T-helper 1 cell treated with Interleukin-12 subunit alpha and Interleukin-12 subunit beta and Interleukin-4 antibody, amounts not matched to agents 30 μg/mL and 1 μg/mL, for 36 hours (primary cell): ENCODE measurements around the gene ACAD11.

Source experiments
- H3K27ac Mint-ChIP-seq: one replicate; pipeline ENCODE4 v1.8.0; 2021; ENCODE audit warnings: mild to moderate bottlenecking, mixed read lengths
- H3K27me3 Mint-ChIP-seq: one replicate; pipeline ENCODE4 v1.8.0; 2021; ENCODE audit warnings: low read depth, mixed read lengths
- H3K36me3 Mint-ChIP-seq: one replicate; pipeline ENCODE4 v1.8.0; 2021; ENCODE audit warnings: low read depth, mixed read lengths
- H3K4me1 Mint-ChIP-seq: one replicate; pipeline ENCODE4 v1.8.0; 2021; ENCODE audit warnings: low read depth, mixed read lengths
- H3K4me3 Mint-ChIP-seq: one replicate; pipeline ENCODE4 v1.8.0; 2021; ENCODE audit warnings: mild to moderate bottlenecking, moderate library complexity, mixed read lengths
- H3K9me3 Mint-ChIP-seq: one replicate; pipeline ENCODE4 v1.8.0; 2021; ENCODE audit warnings: mixed read lengths

The ACAD11 gene

DNA sequence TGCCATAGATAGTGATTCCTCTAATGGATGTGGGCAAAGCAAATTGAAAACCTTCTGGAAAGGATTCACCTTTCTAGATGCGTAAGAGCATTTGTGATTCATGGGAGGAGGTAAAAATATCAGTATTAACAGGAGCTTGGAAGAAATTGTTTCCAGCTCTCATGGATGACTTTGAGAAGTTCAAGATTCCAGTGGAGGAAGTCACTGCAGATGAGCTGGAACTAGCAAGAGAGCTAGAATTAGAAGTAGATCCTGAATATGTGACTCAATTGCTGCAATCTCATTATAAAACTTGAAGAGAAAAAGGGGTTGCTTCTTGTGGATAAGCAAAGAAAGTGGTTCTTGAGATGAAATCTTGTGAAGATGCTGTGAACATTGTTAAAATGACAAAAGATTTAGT lies 150.5 kb downstream of the ACAD11 start:
- Mint-ChIP-seq H3K4me3 (no peak overlapping the region), H3K4me1 (no peaks in the 10 kb centered on the region), H3K9me3 (no peaks in the 10 kb centered on the region), H3K27ac (no peak overlapping the region), H3K27me3 (no peaks in the 10 kb centered on the region), H3K36me3 (peaks cover 41% of the 10 kb centered on the region)
